OCI-M2 (cell line): ENCODE measurements around the gene KCNIP4.

Experiments
- DNase-seq: peaks from one replicate; lab custom pipeline; 2025; ENCODE audit not compliant: unreplicated experiment; lab: John Stamatoyannopoulos, UW

KCNIP4 gene

DNA sequence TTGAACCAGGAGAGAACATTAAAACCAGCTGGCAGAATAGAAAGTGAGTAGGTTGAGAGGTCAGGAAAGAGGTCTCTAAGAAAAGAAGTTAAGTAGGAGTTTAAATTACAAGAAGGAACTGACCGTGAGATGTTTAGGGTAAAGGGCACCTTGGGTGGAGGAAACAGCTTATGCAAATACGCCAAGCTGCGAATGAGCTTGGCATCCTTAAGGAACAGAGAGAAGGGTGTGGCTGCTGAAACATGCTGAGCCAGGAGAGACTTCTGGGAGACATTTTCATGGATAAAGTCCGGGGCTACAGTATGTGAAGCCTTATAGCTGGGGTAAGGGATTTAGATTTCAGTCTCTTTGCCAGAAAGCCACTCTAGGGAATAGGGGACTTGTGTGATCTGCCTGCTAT is 249.1 kb downstream of the KCNIP4 start:
- no peak for DNase-seq

DNA sequence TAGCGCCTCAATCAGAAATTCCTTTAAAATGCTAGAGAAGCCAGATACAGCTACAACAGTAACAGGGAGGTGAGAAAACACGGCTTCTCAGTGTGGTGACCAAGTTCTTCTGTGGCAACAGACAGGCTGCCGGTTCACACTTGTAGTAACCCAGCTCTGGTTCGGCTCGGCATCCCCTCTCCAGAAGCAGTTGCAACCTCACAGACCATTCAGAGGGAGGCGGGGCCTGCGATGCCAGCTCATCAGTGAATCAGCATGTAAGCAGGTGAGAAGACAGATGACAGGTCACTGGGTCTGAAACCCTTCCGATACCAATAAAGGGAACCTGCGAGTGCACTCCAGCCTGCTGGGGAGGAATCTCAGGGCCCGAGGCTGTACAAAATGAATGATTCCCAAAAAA is 251.0 kb downstream of the KCNIP4 start:
- no peak for DNase-seq

DNA sequence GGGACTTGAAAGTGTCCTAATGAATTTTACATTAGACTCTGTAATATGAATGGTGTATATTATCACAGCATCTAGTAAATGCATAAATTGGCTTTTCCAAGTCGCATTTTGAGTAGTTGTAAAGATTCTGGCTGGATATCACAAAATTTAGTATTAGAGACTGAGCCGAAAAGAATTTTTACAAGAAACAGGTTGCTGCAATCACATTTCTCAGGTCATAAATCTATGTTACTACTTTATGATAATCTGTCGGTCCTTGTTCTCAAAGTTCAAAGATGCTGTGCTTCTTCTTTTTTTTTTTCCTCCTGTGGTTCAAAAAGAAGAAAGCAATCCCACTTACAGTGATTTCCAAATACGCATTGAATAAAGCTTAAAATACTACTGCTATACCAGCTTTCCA is 253.4 kb downstream of the KCNIP4 start:
- no peak for DNase-seq

DNA sequence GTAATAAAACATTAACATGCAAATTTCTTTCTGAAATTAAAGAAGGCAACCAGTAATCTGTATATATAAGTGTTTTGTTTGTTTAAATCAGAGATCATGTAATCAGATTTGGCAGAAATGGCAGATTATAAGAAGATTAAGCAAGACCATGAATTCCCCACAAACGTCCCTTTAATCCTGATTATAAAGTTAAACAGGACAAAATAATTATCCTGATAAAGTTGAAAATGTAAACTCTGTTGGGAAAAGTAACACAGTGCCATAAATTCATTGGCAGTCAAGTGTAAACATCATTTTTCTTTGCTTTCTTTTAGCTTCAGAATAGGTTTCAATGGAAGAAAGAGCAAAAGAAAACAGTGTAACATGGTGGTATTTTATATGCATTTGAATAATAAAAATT is 256.3 kb downstream of the KCNIP4 start:
- DNase-seq, result no peak

DNA sequence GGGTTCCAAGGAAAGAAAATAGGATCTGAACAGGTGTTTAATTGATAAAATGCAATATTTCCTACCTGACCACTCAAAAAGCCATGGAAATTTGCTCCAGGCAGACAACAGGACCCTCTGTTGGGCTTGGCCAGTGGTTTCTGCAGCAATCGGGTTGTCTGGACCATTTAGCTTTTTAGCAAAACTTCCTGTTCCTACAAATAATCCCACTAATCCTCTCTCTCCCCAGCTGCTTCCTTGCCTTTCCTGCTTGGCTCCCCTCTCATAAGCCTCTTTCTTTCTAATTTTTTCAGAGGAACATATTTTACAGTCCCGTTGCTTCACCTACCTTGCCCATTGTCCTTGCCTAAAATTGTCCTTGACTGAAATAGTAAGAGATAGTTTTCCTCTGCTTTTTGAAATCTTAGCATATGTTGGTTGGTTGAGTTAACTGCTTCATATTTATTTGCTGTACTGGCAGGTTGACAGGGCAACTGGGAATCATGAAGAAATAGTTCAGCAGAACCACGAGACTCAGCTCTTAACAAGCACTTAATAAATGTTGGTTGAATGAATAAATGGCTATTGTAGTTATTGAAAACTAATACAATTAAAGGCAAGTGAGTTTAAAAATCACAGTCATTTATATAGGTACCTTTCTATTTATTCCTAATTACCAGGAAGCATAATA is 259.8 kb downstream of the KCNIP4 start:
- DNase-seq, result no peak

DNA sequence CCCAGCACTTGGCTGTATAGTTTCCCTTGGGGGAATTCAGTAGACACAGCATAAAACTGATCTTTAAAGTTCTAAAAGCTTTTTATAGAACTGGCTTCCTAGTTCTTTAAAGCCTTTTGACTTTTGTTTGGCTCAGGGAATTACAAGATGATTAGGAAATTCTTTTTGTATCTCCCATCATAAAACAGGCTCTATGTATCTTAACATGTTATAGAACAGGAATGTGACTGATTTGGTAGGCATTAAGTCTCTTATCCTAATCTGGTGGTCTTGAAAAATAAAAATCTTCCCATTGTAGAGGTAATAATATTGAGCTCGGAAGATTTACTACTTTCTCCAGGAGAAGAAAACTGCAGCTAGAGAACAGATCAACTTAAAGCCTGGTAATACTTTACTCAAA is 262.7 kb downstream of the KCNIP4 start:
- DNase-seq, result no peak

DNA sequence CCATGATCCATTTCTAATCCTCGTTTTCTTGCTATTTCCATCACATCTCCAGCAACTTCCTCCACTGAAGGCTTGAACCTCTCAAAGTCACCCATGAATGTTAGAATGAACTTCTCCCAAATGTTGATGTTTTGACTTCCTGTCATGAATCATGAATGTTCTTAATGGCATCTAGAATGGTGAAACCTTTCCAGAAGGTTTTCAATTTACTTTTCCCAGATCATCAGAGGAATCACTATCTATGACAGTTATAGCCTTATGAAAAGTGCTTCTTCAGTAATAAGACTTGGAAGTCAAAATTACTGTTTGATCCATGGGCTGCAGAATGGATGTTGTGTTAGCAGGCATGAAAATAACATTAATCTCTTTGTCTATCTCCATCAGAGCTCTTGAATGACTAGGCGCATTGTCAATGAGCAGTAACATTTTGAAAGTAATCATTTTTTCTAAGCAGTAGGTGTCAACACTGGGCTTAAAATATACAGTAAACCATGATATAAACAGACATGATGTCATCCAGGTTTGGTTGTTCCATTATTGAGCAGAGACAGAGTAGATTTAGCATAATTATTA is 268.2 kb downstream of the KCNIP4 start:
- DNase-seq, result no peak

DNA sequence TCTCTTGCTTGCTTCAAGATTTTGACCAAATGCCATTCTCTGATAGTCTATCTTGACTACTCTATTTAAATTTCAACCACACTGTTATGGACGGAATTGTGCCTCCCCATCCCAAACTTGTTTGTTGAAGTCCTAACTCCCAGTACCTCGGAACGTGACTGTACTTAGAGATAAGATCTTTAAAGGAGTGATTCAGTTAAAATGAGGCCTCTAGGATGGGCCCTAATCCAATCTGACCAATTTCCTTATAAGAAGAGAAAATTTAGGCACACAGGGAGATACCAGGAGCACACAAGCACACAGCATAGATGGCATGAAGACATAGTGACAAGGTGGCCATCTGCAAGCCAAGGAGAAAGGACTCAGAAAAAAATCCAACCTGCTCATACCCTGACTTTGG is 269.9 kb downstream of the KCNIP4 start:
- no peak for DNase-seq

DNA sequence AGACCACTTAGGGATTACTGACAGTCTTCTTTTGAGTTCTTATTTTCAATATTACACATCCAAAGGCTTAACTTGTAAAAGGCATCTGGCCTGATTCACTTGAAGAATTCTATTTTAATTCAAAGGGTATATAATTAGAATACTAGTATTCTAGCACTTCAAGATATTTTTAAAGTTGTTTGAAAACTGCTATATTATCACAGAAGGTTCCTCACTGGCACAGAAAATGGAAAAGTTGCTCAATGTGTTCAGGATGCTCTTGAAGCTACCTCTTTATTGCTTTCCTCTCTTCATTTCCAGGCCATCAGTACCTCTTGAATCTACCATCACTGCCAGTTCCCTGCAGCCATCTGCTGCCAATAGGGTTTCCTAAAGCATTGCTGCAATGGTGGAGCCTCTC is 271.4 kb downstream of the KCNIP4 start:
- DNase-seq, result no peak

DNA sequence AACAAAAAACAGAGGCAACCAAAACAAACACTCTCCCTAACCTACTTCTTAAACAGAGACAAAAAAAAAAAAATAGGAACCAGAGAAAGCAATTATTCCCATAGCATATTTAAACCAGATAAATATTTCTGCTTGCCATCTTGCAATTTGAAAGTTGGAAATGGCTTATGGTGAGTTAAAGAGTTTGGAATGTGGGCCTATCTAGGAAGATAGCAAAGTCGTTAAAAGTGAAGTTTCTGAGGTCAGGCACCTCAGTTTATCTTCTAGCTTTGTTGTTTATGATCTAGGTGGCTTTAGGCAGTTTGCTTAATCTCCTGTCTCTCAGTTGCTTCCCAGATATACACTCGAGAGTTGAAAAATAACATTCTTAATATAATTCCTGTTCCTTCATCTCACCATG is 284.2 kb downstream of the KCNIP4 start:
- DNase-seq, result no peak

DNA sequence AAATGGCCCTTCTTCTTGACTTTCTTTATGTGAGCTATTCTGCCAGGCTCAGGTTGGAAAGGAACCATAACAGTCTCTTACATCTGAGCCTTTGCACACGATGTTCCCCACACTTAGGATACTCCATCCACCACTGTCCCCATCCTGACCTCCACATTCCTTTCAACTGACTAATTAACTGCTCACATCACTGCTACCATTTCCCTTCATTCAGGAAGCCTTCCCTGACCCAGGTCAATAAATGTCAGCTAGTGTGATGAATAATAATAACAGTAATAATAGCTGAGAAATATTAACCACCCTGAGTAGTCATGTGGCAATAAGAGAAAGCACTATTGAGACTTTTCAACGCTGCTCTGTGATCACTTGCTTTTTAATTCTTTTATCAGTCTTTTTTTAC is 291.7 kb downstream of the KCNIP4 start:
- DNase-seq, result no peak

DNA sequence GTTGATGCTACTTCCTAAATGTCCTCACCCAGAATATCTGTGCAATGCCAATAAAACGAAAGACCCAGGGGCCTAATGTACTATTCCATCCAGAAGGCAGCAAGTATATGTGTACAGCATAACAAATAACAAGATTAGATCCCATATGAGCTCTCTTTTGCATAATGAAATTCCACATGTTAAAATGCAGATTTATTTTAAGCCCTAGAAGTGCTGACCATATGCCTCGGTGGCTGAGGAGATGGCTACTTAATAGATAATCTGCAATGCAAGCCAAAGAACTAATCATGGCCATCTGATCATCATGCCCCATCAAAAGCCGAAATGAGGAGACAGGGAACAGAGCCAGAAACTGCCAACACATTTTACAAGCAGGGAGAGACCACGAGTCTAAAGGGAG is 293.5 kb downstream of the KCNIP4 start:
- no peak for DNase-seq

DNA sequence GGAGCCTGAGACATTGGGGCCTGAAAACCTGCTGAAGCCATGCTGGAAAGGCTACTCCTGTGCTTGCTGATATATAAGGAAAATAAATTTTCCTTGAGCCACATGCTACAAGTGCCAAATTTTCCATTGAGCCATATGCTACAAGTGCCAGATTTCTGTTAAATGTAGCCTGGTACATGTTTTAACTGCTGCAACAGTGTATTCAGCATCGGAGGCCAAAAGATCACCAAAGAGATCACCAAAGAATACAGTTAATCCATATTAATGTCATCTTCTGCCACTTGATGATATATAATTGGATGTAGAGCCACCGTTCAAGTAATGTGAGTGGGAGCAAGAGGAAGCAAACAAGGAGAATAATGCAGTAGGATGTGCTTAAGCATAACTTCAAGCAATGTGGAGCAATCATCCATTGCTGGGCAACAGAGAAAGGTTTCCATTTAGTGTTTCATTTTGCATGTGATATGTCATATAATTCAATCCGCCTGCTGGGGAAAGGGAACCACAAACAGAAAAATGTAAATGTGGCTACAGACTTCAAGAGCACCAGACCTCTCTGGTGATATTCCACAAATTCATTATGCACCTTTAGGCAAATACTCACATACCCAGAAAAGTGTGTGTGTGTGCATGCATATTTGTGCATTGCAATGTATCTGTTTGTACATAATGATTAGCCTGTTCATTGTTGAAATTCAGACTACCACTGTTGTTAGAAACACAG is 295.9 kb downstream of the KCNIP4 start:
- DNase-seq, result no peak

DNA sequence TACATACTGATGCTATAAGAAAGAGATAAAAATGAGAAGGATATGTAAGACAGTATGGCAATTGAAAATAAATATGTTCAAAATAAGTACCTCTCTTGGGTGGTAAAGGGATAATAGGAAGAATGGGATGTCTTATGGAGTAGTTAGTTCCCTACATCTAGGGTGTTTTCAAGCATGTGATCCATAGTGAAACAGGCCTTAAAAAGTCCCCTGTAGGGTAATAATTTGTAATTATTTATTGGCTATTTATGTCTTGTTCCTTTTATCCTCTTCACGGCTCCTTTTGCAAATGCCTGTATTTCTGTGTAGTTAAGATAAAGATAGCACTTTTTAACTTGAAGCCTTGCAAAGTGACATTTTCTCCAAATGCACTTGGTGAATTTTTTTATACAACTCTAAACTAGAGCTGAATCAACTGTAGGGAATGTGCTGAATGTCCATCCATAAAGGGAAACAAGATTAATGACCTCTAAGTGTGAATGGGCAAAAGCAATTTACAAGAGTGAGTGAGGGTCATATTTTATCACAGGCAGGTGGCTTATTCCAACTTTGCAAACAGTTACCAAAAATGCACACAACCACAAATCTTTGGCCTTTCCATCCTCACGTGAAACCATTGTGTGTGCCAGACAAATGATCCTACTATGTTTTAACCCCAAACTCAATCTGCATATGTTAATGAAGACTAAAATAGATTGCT is 299.0 kb downstream of the KCNIP4 start:
- no peak for DNase-seq

DNA sequence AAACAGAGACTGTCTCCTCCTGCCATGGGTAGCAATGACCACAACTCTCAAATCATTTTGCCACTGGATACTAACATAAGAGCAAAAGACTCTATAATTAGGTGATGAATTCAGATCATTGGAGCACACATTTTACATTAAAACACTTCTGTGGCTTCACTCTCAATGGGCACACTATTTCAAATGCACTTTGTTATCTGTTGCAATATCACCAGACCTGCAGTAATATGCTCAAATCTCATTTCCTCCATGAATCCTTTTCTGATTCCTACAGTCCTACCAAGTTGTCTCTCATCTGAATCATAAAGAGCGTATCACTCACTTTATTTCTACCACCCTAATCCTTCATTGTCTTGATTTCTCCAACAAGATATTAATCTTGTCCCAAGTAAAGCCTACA is 302.8 kb downstream of the KCNIP4 start:
- no peak for DNase-seq

DNA sequence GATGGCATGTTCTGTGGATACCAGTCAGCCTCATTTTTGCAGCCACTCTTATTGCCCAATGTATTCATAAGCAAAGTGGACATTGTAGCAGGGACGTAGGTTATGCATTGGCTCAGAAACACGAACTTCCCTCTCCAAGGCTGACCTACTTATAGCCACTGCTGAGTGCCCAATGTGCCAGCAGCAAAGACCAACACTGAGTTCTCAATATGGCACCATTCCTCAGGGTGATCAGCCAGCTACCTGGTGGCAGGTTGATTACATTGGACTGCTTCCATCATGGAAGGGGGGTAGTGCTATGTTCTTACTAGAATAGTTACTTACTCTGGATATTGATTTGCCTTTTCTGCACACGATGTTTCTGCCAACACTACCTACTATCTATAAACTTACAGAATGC is 306.9 kb downstream of the KCNIP4 start:
- DNase-seq, result no peak

DNA sequence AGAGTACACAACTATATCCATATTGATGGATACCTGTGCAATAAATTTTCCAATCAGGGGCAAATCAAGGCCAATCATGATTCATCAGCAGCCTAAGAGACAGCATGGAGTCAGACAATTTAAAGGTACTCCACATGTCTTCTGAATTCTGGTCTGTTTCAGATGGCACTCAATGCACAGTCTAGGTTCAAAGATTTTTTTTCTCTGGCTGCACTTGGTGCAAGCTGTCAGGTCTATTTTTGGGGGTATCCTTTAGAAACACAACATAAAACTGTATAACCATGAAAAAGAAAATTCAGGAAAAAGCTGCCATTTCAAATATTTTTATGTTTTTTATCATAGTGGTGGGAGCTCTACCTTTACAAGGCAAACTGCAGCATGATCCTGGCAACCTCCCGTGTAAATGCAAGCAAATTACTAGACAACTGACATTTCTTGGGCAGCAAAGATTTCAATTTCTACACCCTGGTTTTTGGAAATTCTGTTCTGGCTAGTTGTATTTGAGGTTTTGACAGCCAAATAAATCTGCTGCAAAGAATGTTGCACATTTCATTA is 310.3 kb downstream of the KCNIP4 start:
- DNase-seq, result no peak

DNA sequence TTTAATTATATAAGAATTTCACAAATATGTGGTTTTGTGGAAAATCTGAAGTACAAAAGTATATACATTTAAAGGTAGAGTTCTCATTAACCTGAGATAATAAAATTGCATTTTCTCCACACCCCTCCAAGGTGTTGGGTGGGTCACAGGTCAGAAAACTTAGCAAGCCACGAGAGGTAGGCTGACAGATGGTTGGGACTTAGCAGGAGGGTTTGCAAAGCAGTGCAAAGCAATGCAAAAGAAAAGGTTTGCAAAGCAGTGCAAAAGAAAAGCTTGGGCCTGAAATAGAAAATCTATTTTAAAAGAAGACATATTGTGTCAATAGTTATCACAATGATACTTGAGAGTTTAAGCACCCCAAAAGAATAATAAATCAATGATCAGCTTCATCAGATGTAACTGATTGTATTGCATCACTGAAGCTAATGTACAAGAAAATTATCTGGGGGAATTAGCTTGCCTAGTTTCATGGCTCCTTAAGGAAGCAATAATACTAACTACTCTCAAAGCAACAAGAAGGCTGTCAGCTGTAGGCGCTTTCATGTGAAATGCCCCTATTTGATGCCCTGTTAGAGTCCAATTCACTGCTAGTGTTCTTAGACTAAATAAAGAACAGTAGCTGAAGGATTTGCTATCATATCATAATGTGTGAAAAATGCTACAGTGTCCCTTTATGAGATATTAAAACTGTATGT is 319.5 kb downstream of the KCNIP4 start:
- no peak for DNase-seq

DNA sequence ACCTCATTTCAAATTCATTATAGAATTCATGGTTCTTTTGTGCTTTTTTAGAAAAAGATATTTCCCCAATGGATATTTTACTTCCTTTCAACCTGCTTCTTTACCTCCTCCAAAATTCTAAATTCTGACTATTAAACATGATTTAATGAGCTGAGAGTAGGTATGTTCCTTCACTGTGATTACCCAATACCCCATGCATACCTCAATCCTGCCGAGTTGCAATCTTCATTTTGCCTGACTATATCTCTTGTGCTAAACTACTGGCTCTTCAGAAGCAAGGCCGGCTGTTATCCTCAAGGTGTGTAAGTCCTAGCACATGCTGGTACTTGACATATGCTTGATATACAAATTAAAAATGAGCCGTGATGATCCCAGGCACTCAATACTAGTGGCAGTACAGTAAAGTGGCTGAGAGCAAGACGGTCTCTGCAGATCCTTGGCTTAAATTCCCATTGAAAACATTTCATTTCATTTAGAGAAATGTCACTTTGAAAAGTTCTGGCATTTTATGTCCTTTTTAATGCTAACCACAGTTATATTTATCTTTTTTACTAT is 320.4 kb downstream of the KCNIP4 start:
- no peak for DNase-seq

DNA sequence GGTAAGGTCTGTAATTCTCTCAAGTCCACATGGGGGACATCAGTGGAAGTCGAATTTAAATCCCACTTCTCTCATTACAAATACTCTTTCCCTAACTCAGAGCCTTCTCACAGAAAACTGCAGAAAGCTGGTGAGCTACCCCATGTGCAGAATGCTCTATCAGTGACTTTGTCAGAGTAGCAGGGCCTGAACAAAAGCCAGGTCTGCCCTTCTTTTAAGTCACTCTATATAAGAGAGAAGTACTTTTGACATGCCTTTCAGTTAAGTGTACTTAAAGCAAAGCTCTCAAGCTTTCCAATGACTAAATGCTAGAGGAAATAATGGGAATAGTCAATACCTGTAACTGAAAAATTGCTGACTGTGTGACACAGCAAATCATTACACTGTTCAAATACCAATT is 323.1 kb downstream of the KCNIP4 start:
- DNase-seq, result no peak

DNA sequence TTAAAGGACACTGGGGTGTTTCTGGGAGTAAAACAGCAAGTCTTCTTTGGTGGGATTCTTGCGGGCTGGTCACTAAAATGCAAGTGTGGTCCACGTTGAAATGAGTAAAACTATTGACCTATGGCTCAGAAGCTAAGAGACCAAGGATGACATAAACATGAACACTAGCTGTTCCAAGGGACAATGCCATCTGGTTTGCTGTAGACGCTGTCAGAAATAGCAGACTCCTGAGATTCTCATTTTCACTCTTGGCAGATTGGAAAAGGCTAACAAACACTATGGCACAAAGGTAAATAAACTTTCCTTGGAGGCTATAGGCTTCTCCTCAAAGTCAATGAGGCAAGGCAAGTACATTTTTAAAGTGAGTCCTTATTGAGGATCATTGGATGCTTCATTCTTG is 343.6 kb downstream of the KCNIP4 start:
- DNase-seq, result no peak
